WTC11 (cell line): ENCODE results near the gene ZNF333. TPM values are rescaled to one million over a fixed set of nuclear protein-coding genes. Genes with fewer than 3 reads are reported as not detected.

Experiments used
- ATAC-seq: fragments of 200-7000 bp; cut with Tn5 transposase; 2 replicates; pipeline ENCODE4 v1.10.0; 2021; ENCODE audit warnings: mild to moderate bottlenecking, moderate library complexity
- CTCF ChIA-PET: fragments of 300-600 bp; sonication (Branson Sonifier 250); formaldehyde crosslinking; loops from one replicate; lab custom pipeline; 2021; ENCODE audit warnings: antibody characterized with exemption; lab: Charles Lee
- POLR2A ChIA-PET: fragments of 350-600 bp; sonication (Branson Sonifier 250); formaldehyde crosslinking; loops from one replicate; lab custom pipeline; 2021; ENCODE audit warnings: antibody characterized with exemption; lab: Charles Lee
- DNase-seq: peaks from one replicate; pipeline ENCODE4 v3.0.0; 2021; ENCODE audit warnings: low spot score
- H3K27ac Mint-ChIP-seq: 2 replicates; pipeline ENCODE4 v1.8.0; 2021; ENCODE audit warnings: mixed read lengths
- H3K27me3 Mint-ChIP-seq: 2 replicates; pipeline ENCODE4 v1.8.0; 2021; ENCODE audit warnings: low read depth, mild to moderate bottlenecking, moderate library complexity, mixed read lengths
- H3K36me3 Mint-ChIP-seq: 2 replicates; pipeline ENCODE4 v1.8.0; 2021; ENCODE audit warnings: mixed read lengths
- H3K4me1 Mint-ChIP-seq: 2 replicates; pipeline ENCODE4 v1.8.0; 2022; ENCODE audit warnings: mixed read lengths
- H3K4me3 Mint-ChIP-seq: 2 replicates; pipeline ENCODE4 v1.8.0; 2021; ENCODE audit warnings: mild to moderate bottlenecking, moderate library complexity, mixed read lengths
- H3K9me3 Mint-ChIP-seq: 2 replicates; pipeline ENCODE4 v1.8.0; 2021; ENCODE audit warnings: mixed read lengths
- ATF3 ChIP-seq: sonication (generic); formaldehyde crosslinking; conservative IDR thresholded peaks from 2 replicates; pipeline ENCODE4 v1.8.1; 2022; ENCODE audit warnings: mild to moderate bottlenecking, missing genetic modification reagents
- ESRRA ChIP-seq: sonication (generic); formaldehyde crosslinking; IDR thresholded peaks from 2 replicates; pipeline ENCODE4 v1.8.1; 2022; ENCODE audit warnings: mild to moderate bottlenecking, missing genetic modification reagents, borderline replicate concordance
- FOXJ3 ChIP-seq: sonication (generic); formaldehyde crosslinking; IDR thresholded peaks from 2 replicates; pipeline ENCODE4 v1.9.0; 2021; ENCODE audit warnings: missing genetic modification reagents, mild to moderate bottlenecking, borderline replicate concordance
- FOXP1 ChIP-seq: sonication (generic); formaldehyde crosslinking; IDR thresholded peaks from 2 replicates; pipeline ENCODE4 v1.8.0; 2022; ENCODE audit warnings: missing genetic modification reagents, mild to moderate bottlenecking, moderate library complexity, borderline replicate concordance
- GABPB1 ChIP-seq: sonication (generic); formaldehyde crosslinking; IDR thresholded peaks from 2 replicates; pipeline ENCODE4 v1.8.1; 2023; ENCODE audit warnings: mild to moderate bottlenecking, missing genetic modification reagents
- GTF2I ChIP-seq: fragments of 250-450 bp; sonication (Bioruptor Pico); conservative IDR thresholded peaks from 2 replicates; pipeline ENCODE4 v1.4.0; 2021; ENCODE audit warnings: mild to moderate bottlenecking
- HMGA2 ChIP-seq: fragments of 250-450 bp; sonication (Bioruptor Pico); IDR thresholded peaks from 2 replicates; pipeline ENCODE4 v1.4.0; 2021; ENCODE audit warnings: mild to moderate bottlenecking, moderate library complexity
- JAZF1 ChIP-seq: fragments of 250-450 bp; sonication (Bioruptor Pico); IDR thresholded peaks from 2 replicates; pipeline ENCODE4 v1.9.0; 2021; ENCODE audit warnings: moderate library complexity, mild to moderate bottlenecking, inconsistent platforms
- MYBL2 ChIP-seq: sonication (generic); formaldehyde crosslinking; IDR thresholded peaks from 2 replicates; pipeline ENCODE4 v1.8.1; 2023; ENCODE audit warnings: mild to moderate bottlenecking, moderate library complexity, missing genetic modification reagents
- NFE2L1 ChIP-seq: sonication (generic); formaldehyde crosslinking; IDR thresholded peaks from 2 replicates; pipeline ENCODE4 v1.8.1; 2023; ENCODE audit warnings: missing genetic modification reagents
- NR2C2 ChIP-seq: sonication (generic); formaldehyde crosslinking; IDR thresholded peaks from 2 replicates; pipeline ENCODE4 v1.8.0; 2022; ENCODE audit warnings: mild to moderate bottlenecking, missing genetic modification reagents
- NR3C1 ChIP-seq: sonication (generic); formaldehyde crosslinking; conservative IDR thresholded peaks from 2 replicates; pipeline ENCODE4 v1.8.1; 2023; ENCODE audit warnings: low read depth, mild to moderate bottlenecking, missing genetic modification reagents
- PREB ChIP-seq: sonication (generic); formaldehyde crosslinking; IDR thresholded peaks from 2 replicates; pipeline ENCODE4 v1.8.1; 2022; ENCODE audit warnings: mild to moderate bottlenecking, missing genetic modification reagents, moderate library complexity, borderline replicate concordance
- RELA ChIP-seq: sonication (generic); formaldehyde crosslinking; IDR thresholded peaks from 2 replicates; pipeline ENCODE4 v1.8.1; 2022; ENCODE audit warnings: missing genetic modification reagents, mild to moderate bottlenecking, borderline replicate concordance
- SOX15 ChIP-seq: fragments of 250-450 bp; sonication (Bioruptor Pico); IDR thresholded peaks from 2 replicates; pipeline ENCODE4 v1.9.0; 2021; ENCODE audit warnings: mild to moderate bottlenecking
- TP53 ChIP-seq: sonication (generic); formaldehyde crosslinking; IDR thresholded peaks from 2 replicates; pipeline ENCODE4 v1.8.1; 2023; ENCODE audit warnings: mild to moderate bottlenecking, missing genetic modification reagents
- ZMAT4 ChIP-seq: fragments of 250-450 bp; sonication (Bioruptor Pico); IDR thresholded peaks from 2 replicates; pipeline ENCODE4 v1.9.0; 2021; ENCODE audit warnings: mild to moderate bottlenecking
- ZNF121 ChIP-seq: sonication (generic); formaldehyde crosslinking; IDR thresholded peaks from 2 replicates; pipeline ENCODE4 v1.8.0; 2023; ENCODE audit warnings: missing genetic modification reagents
- ZNF219 ChIP-seq: sonication (generic); formaldehyde crosslinking; IDR thresholded peaks from 2 replicates; pipeline ENCODE4 v1.8.0; 2023; ENCODE audit warnings: missing genetic modification reagents, mild to moderate bottlenecking, borderline replicate concordance
- ZNF232 ChIP-seq: sonication (generic); formaldehyde crosslinking; IDR thresholded peaks from 2 replicates; pipeline ENCODE4 v1.8.0; 2022; ENCODE audit warnings: mild to moderate bottlenecking, missing genetic modification reagents
- ZNF263 ChIP-seq: sonication (generic); formaldehyde crosslinking; IDR thresholded peaks from 2 replicates; pipeline ENCODE4 v1.8.1; 2022; ENCODE audit warnings: low read depth, mild to moderate bottlenecking, moderate library complexity, missing genetic modification reagents
- ZNF396 ChIP-seq: fragments of 250-450 bp; sonication (Bioruptor Pico); IDR thresholded peaks from 2 replicates; pipeline ENCODE4 v1.8.0; 2021; ENCODE audit warnings: mild to moderate bottlenecking, moderate library complexity, borderline replicate concordance
- total RNA-seq: library from RNA; stranded (reverse); gene quantifications from 3 replicates; pipeline ENCODE4 v1.2.3, GENCODE V29; 2021
- TF ChIP-seq, protein P1 (sequence below): sonication (generic); formaldehyde crosslinking; IDR thresholded peaks from 2 replicates; pipeline ENCODE4 v1.8.1; 2022; ENCODE audit warnings: mild to moderate bottlenecking, moderate library complexity, missing genetic modification reagents
- TF ChIP-seq, protein P2 (sequence below): fragments of 200-600 bp; IDR thresholded peaks from 2 replicates; pipeline ENCODE4 v1.8.0; 2022; ENCODE audit warnings: antibody characterized with exemption
- TF ChIP-seq, protein P3 (sequence below): sonication (generic); formaldehyde crosslinking; IDR thresholded peaks from 2 replicates; pipeline ENCODE4 v1.8.0; 2022; ENCODE audit warnings: mild to moderate bottlenecking, missing genetic modification reagents
- TF ChIP-seq, protein P4 (sequence below): sonication (generic); formaldehyde crosslinking; IDR thresholded peaks from 2 replicates; pipeline ENCODE4 v1.8.1; 2022; ENCODE audit warnings: low read depth, mild to moderate bottlenecking, moderate library complexity, missing genetic modification reagents, borderline replicate concordance
- TF ChIP-seq, protein P5 (sequence below): sonication (generic); formaldehyde crosslinking; IDR thresholded peaks from 2 replicates; pipeline ENCODE4 v1.8.1; 2023; ENCODE audit warnings: mild to moderate bottlenecking, missing genetic modification reagents, moderate library complexity

Gene ZNF333
- total RNA-seq, 1 experiment from 2014 or later, result 16.2 TPM

DNA sequence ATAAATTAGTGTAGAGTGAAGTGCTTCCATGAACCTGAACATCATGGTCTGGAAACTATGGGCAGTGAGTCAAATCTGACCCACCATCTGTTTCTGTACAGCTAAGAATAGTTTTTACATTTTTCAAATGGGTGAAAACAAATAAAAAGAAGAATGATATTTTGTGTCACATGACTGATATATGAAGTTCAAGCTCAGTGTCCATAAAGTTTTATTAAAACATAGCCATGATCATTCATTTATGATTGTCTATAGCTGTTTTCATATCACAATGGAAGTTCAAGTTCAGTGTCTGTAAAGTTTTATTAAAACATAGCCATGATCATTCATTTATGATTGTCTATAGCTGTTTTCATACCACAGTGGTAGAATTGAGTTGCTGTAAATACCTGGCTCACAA lies 42.7 kb downstream of the ZNF333 start:
- no peak for DNase-seq
- Mint-ChIP-seq H3K9me3 (peaks cover 73% of the 10 kb centered on the region), H3K4me1 (peaks cover 6% of the 10 kb centered on the region), H3K27me3 (peaks cover 7% of the 10 kb centered on the region), H3K4me3 (no peak overlapping the region), H3K27ac (no peak overlapping the region), H3K36me3 (peaks cover 57% of the 10 kb centered on the region)
- ChIA-PET CTCF (no interaction called here), POLR2A (no interaction called here)
- no peak for TF ChIP-seq ZNF263
- TF ChIP-seq, protein P1, sequence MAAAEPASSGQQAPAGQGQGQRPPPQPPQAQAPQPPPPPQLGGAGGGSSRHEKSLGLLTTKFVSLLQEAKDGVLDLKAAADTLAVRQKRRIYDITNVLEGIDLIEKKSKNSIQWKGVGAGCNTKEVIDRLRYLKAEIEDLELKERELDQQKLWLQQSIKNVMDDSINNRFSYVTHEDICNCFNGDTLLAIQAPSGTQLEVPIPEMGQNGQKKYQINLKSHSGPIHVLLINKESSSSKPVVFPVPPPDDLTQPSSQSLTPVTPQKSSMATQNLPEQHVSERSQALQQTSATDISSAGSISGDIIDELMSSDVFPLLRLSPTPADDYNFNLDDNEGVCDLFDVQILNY (CRISPR knock-in tag), result no peak
- TF ChIP-seq HMGA2 (CRISPR knock-in tag), result no peak
- TF ChIP-seq, protein P2, sequence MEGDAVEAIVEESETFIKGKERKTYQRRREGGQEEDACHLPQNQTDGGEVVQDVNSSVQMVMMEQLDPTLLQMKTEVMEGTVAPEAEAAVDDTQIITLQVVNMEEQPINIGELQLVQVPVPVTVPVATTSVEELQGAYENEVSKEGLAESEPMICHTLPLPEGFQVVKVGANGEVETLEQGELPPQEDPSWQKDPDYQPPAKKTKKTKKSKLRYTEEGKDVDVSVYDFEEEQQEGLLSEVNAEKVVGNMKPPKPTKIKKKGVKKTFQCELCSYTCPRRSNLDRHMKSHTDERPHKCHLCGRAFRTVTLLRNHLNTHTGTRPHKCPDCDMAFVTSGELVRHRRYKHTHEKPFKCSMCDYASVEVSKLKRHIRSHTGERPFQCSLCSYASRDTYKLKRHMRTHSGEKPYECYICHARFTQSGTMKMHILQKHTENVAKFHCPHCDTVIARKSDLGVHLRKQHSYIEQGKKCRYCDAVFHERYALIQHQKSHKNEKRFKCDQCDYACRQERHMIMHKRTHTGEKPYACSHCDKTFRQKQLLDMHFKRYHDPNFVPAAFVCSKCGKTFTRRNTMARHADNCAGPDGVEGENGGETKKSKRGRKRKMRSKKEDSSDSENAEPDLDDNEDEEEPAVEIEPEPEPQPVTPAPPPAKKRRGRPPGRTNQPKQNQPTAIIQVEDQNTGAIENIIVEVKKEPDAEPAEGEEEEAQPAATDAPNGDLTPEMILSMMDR, result no peak
- TF ChIP-seq, protein P3, sequence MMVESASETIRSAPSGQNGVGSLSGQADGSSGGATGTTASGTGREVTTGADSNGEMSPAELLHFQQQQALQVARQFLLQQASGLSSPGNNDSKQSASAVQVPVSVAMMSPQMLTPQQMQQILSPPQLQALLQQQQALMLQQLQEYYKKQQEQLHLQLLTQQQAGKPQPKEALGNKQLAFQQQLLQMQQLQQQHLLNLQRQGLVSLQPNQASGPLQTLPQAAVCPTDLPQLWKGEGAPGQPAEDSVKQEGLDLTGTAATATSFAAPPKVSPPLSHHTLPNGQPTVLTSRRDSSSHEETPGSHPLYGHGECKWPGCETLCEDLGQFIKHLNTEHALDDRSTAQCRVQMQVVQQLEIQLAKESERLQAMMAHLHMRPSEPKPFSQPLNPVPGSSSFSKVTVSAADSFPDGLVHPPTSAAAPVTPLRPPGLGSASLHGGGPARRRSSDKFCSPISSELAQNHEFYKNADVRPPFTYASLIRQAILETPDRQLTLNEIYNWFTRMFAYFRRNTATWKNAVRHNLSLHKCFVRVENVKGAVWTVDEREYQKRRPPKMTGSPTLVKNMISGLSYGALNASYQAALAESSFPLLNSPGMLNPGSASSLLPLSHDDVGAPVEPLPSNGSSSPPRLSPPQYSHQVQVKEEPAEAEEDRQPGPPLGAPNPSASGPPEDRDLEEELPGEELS (CRISPR knock-in tag), result no peak
- TF ChIP-seq GABPB1, result no peak
- TF ChIP-seq NFE2L1 (CRISPR knock-in tag), result no peak
- TF ChIP-seq FOXJ3 (CRISPR knock-in tag), result no peak
- no peak for TF ChIP-seq MYBL2
- no peak for TF ChIP-seq ZNF121
- TF ChIP-seq, protein P4, sequence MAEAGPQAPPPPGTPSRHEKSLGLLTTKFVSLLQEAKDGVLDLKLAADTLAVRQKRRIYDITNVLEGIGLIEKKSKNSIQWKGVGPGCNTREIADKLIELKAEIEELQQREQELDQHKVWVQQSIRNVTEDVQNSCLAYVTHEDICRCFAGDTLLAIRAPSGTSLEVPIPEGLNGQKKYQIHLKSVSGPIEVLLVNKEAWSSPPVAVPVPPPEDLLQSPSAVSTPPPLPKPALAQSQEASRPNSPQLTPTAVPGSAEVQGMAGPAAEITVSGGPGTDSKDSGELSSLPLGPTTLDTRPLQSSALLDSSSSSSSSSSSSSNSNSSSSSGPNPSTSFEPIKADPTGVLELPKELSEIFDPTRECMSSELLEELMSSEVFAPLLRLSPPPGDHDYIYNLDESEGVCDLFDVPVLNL (CRISPR knock-in tag), result no peak
- no peak for TF ChIP-seq NR3C1 (CRISPR knock-in tag)
- no peak for TF ChIP-seq GTF2I (CRISPR knock-in tag)
- no peak for TF ChIP-seq ESRRA (CRISPR knock-in tag)
- TF ChIP-seq SOX15 (CRISPR knock-in tag), result no peak
- TF ChIP-seq PREB, result no peak
- TF ChIP-seq NR2C2, result no peak
- no peak for TF ChIP-seq ZMAT4 (CRISPR knock-in tag)
- no peak for TF ChIP-seq TP53 (CRISPR knock-in tag)
- ATAC-seq, result no peak

GRCh38 chr19:14733574-14733973 lies 43.7 kb downstream of the ZNF333 start:
- Mint-ChIP-seq H3K27ac (no peak overlapping the region), H3K4me3 (no peak overlapping the region), H3K36me3 (peaks cover 50% of the 10 kb centered on the region), H3K9me3 (peaks cover 69% of the 10 kb centered on the region), H3K27me3 (peaks cover 7% of the 10 kb centered on the region), H3K4me1 (peaks cover 6% of the 10 kb centered on the region)
- no peak for DNase-seq
- CTCF ChIA-PET, result interaction anchor here (0.5 kb wide), 1 partner anchor 358 kb away, joined by 6 read pairs; no protein-coding TSS in a partner anchor
- no peak for ATAC-seq
- POLR2A ChIA-PET, result interaction anchor here (0.6 kb wide), 1 partner anchor 36 kb away, joined by 7 read pairs; no protein-coding TSS in a partner anchor
- TF ChIP-seq JAZF1 (no peak), FOXP1 (CRISPR knock-in tag) (no peak), RELA (CRISPR knock-in tag) (no peak), ZNF396 (CRISPR knock-in tag) (no peak), ZNF121 (no peak), ZNF219 (CRISPR knock-in tag) (no peak), PREB (no peak), ZNF232 (CRISPR knock-in tag) (no peak), ATF3 (CRISPR knock-in tag) (no peak)
- TF ChIP-seq, protein P5, sequence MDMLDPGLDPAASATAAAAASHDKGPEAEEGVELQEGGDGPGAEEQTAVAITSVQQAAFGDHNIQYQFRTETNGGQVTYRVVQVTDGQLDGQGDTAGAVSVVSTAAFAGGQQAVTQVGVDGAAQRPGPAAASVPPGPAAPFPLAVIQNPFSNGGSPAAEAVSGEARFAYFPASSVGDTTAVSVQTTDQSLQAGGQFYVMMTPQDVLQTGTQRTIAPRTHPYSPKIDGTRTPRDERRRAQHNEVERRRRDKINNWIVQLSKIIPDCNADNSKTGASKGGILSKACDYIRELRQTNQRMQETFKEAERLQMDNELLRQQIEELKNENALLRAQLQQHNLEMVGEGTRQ (CRISPR knock-in tag), result no peak
